Lower leg skin (tissue), 4 donors: ENCODE data around the gene BRD1. TPM values are rescaled to one million over a fixed set of nuclear protein-coding genes. Genes with fewer than 3 reads are reported as not detected.

Experiments
- DNase-seq, 2 donors: peaks; one replicate each; pipeline ENCODE4 v3.0.0-alpha.2; 2019; ENCODE audit warnings: low spot score in 2 of 2
- H3K4me3 ChIP-seq: fragments of 200-600 bp; sonication (generic); 2 replicates; pipeline ENCODE4 v1.5.1; 2017; ENCODE audit warnings: mild to moderate bottlenecking, low read depth; ENCODE audit not compliant: poor library complexity, severe bottlenecking
- POLR2A ChIP-seq, 2 donors: fragments of 450-650 bp; IDR thresholded peaks; one replicate each; pipeline ENCODE4 v1.6.1; 2016 to 2017; ENCODE audit warnings: antibody characterized with exemption in 2 of 2, mild to moderate bottlenecking in 1 of 2, moderate library complexity in 1 of 2
- WGBS, 2 donors: methylation state at CpG; one replicate each; pipeline ENCODE4 v1.1.5; 2018; 5-methylcytosine and 5-hydroxymethylcytosine counted together
- intact Hi-C: fragments of 100-400 bp; cut with DNase I; formaldehyde crosslinking; loops from one replicate; pipeline ENCODE4 v1.15.0; 2023; ENCODE audit warnings: low total_unique reads
- total RNA-seq, 4 donors: library from RNA; depleted of rRNA; stranded (reverse); fragments of >200 nt; gene quantifications; one replicate each; pipeline ENCODE4 v1.1.0, GENCODE V29; 2016
- TF ChIP-seq, protein P1 (sequence below), 3 donors: fragments of 450-650 bp; IDR thresholded peaks; one replicate each; pipeline ENCODE4 v1.5.1; 2016; ENCODE audit warnings: antibody characterized with exemption in 3 of 3, mild to moderate bottlenecking in 3 of 3, moderate library complexity in 2 of 3

BRD1 gene
- total RNA-seq, 4 donors from 2014 or later = 64.8 to 104 (median 89.8) TPM

DNA sequence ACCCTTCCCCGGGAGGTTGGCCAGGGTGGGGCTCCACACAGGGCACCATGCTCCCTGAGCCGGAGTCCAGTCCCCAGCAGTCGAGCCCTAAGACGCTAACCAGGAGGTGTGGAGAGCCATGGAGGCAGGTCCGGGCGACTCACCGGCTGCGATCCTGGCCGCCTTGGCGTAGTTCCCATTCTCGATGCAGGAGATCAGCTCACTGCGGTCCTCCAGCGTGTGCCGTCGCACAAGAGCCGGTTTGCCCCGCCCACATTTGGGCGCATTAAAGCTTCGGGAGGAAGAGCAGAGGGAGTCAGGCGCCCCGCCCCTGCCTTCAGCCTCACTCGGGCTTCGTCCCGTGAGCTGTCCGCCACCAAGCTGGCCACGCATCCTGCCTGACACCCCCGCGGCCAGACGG is 50.8 kb downstream of the BRD1 start:
- 80 to 83% methylated on average over 24 to 29 of the region's 29 CpGs for WGBS, 2 donors

DNA sequence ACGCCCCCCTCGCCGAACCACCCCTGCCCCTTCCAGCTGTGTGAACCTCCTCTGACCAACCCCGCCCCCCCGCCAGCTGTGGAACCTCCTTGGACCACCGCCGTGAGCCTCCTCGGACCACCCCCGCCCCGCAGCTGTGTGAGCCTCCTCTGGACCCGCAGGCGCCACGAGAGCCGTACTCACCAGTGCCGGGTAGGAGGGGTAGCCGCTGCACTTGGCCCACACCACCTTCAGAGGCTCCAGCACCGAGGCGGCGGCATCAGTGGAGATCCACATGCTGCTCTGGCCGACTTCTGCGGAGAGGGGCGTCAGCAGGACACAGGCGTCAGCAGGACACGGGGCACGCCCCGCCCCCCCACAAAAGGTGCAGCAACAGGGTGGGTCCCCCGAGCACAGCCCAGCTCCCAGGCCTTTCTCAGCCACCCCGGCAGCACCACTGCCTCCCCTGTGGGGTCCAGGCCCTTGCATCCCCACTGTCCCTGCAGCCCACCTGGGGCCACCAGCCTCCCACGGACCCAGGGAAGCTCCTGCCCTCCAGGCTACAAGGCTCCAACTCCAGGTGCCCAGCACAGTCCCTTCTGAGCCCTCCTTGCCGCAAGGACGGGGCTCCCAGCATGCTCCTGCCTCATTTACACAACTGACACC is 51.7 kb downstream of the BRD1 start:
- intact Hi-C loops = no loop called here
- TF ChIP-seq, protein P1, sequence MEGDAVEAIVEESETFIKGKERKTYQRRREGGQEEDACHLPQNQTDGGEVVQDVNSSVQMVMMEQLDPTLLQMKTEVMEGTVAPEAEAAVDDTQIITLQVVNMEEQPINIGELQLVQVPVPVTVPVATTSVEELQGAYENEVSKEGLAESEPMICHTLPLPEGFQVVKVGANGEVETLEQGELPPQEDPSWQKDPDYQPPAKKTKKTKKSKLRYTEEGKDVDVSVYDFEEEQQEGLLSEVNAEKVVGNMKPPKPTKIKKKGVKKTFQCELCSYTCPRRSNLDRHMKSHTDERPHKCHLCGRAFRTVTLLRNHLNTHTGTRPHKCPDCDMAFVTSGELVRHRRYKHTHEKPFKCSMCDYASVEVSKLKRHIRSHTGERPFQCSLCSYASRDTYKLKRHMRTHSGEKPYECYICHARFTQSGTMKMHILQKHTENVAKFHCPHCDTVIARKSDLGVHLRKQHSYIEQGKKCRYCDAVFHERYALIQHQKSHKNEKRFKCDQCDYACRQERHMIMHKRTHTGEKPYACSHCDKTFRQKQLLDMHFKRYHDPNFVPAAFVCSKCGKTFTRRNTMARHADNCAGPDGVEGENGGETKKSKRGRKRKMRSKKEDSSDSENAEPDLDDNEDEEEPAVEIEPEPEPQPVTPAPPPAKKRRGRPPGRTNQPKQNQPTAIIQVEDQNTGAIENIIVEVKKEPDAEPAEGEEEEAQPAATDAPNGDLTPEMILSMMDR (IDR thresholded peaks at IDR 0.05) = no peak
- TF ChIP-seq POLR2A (IDR thresholded peaks at IDR 0.05) = no peak

More for the DNA sequence above, 50.8 kb downstream of the BRD1 start:
- no peak for DNase-seq
- TF ChIP-seq POLR2A (IDR thresholded peaks at IDR 0.05) = no peak
- TF ChIP-seq, protein P1 (IDR thresholded peaks at IDR 0.05) = no peak
- H3K4me3 ChIP-seq = no peak overlapping the region
- intact Hi-C loops = no loop called here

DNA sequence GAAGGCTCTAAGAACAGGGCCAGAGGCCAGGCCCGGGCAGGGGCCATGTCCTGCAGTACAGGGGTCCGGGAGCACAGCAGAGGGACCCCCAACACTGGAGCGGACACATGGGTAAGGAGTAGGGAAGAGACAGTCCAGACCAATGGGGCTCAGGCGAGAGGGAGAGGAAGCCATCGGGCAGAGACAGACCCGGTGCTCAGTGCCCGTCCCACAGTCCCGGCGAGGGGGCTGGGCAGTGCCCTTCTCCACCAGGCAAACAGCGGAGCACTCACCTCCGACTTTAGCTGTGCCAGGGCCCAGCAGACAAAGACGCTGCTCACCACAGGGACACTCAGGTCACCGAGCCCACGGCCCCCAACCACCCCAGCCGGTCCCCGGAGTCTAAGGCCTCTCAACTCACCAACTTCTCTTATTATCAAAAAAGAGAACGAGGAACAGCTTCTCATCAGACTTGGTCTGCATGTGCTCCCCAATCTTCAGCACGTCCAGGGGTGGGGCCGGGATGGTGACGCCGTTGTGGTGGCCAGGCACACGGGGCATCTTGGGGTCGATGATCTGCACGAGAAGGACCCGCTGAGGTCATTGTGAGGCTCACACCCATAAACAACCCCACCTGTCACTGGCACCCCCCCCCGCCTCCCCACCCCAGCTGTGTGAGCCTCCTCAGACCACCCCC is 52.3 kb downstream of the BRD1 start:
- 94 to 98% methylated on average over 25 to 26 of the region's 26 CpGs for WGBS, 2 donors
- no peak overlapping the region for H3K4me3 ChIP-seq
- no peak for DNase-seq
- intact Hi-C loops = no loop called here
- no peak for TF ChIP-seq POLR2A (IDR thresholded peaks at IDR 0.05)
- TF ChIP-seq, protein P1 (IDR thresholded peaks at IDR 0.05) = no peak

More for the DNA sequence above, 51.7 kb downstream of the BRD1 start:
- DNase-seq = no peak
- WGBS, 2 donors = 87 to 96% methylated on average over 14 to 31 of the region's 31 CpGs
- no peak overlapping the region for H3K4me3 ChIP-seq

DNA sequence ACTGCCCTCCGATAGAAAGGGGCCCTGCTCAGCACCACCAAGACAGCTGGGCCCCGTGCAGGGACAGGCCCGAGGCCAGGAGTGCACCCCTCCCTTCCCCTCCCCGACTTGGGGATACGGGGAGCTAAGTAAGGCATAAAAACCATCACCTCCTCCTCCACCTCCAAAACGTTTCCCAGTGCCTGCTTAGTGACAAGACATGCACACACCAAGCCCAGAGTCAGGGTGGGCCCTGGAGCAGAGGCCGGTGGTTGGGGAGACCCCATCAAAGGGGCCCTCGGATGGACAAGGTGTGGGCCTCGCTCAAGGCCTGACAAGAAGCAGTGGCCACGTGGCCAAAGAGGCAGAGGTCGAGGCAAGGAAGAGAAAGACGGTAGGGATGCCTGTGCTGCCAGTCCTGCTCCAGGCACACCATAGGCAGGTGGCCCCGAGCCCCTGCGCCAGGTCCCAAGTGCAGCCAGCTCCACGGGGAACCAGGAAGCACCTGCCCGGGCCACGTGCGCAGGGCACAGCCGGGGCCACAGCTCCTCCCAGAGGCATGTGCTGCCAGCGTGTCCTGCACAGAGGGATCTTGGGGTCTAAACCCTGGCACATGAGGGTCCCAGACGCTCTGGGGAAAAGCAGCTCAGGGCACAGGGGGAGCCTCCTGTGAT is 53.0 kb downstream of the BRD1 start:
- TF ChIP-seq POLR2A (IDR thresholded peaks at IDR 0.05) = no peak
- DNase-seq = no peak
- H3K4me3 ChIP-seq = no peak overlapping the region
- intact Hi-C loops = no loop called here
- 81 to 85% methylated on average over 14 to 21 of the region's 21 CpGs for WGBS, 2 donors

DNA sequence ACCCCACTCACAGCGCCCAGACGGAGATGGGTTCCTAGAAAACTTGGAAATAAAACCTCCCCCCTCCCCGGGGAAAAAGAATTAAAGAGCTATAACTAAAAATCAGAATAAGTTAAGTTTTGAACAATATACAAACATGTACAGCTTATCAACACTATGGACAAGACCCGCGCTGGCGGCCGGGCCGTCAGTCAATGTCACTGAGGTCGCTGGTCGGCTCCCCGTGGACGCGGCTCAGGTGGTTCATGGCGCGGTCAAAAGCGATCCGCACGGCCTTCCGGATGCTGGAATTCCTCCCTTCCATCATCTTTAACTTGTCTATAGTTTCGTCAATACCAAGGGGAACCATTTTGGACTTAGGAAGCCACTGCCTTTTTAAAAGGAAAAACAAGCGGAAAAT is 53.6 kb downstream of the BRD1 start:
- DNase-seq = no peak
- intact Hi-C loops = no loop called here
- no peak overlapping the region for H3K4me3 ChIP-seq
- TF ChIP-seq, protein P1 (IDR thresholded peaks at IDR 0.05) = no peak
- no peak for TF ChIP-seq POLR2A (IDR thresholded peaks at IDR 0.05)
- WGBS, 2 donors = 94 to 96% methylated on average over 21 of the region's 21 CpGs

DNA sequence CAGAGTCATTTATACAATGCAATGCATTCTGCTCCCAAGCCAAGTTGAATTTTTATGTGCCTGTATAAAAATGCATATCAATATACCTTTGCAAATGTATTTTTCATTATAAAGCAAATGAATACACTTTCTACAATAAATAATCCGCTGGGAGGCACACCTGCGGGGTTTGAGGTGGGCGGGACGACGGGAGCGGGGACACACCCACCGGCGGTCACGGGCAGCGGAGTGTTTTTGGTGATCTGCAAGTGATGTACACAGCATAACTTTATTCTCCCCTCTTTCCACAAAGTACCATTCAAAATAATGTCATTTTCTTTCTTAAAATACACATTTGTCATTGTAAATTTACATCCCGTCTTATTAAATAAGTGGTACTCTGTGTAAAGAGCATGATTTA is 54.1 kb downstream of the BRD1 start:
- intact Hi-C loops = no loop called here
- H3K4me3 ChIP-seq = no peak overlapping the region
- no peak for TF ChIP-seq POLR2A (IDR thresholded peaks at IDR 0.05)
- TF ChIP-seq, protein P1 (IDR thresholded peaks at IDR 0.05) = no peak
- 89 to 90% methylated on average over 11 of the region's 11 CpGs for WGBS, 2 donors
- DNase-seq = no peak
